ENCODE results near the gene TNNI2.

- no peak for TF ChIP-seq CTCF (conservative IDR thresholded peaks at IDR 0.05)
- no peak for TF ChIP-seq ZFX (IDR thresholded peaks at IDR 0.05)
These were observed 18.1 kb upstream of the TNNI2 start for GRCh38 chr11:1820463-1821325.

All from C4-2B (cell line).